GM12878 (cell line): ENCODE results near the gene SLC1A1. TPM values are rescaled to one million over a fixed set of nuclear protein-coding genes. Genes with fewer than 3 reads are reported as not detected.

Source experiments
- CEBPB ChIP-seq, 2 experiments: fragments of 150-350 bp in 1 of 2; IDR thresholded peaks; 2 replicates each; pipeline ENCODE4 v1.6.1; 2012 to 2014; ENCODE audit warnings: low read depth in 2 of 2, low read length in 2 of 2, borderline replicate concordance in 1 of 2, inconsistent platforms in 1 of 2
- ETV6 ChIP-seq, 2 experiments: fragments of 450-650 bp in 1 of 2; IDR thresholded peaks in 1 of 2; conservative IDR thresholded peaks in 1 of 2; 2 replicates each; pipeline ENCODE4 v1.6.1; 2014; ENCODE audit warnings: antibody characterized with exemption in 1 of 2, borderline replicate concordance in 1 of 2, low read depth in 1 of 2, mild to moderate bottlenecking in 1 of 2, moderate library complexity in 1 of 2
- HDAC2 ChIP-seq: fragments of 200-600 bp; sonication (generic); IDR thresholded peaks from 2 replicates; pipeline ENCODE4 v1.6.1; 2017
- IKZF2 ChIP-seq, 2 experiments: fragments of 450-650 bp; IDR thresholded peaks; 2 replicates each; pipeline ENCODE4 v1.6.1; 2017; ENCODE audit warnings: mild to moderate bottlenecking in 2 of 2, moderate library complexity in 2 of 2
- PAX5 ChIP-seq: IDR thresholded peaks from 2 replicates; pipeline ENCODE4 v1.6.1; 2011; ENCODE audit warnings: low read depth, low read length, borderline replicate concordance
- RAD21 ChIP-seq: IDR thresholded peaks from 2 replicates; pipeline ENCODE4 v1.6.1; 2011; ENCODE audit warnings: mild to moderate bottlenecking, low read depth, low read length, moderate library complexity; ENCODE audit not compliant: insufficient read depth
- TARDBP ChIP-seq: IDR thresholded peaks from 2 replicates; pipeline ENCODE4 v1.6.1; 2016; ENCODE audit warnings: borderline replicate concordance
- ZNF207 ChIP-seq: fragments of 450-650 bp; IDR thresholded peaks from 2 replicates; pipeline ENCODE4 v1.6.1; 2014; ENCODE audit warnings: antibody characterized with exemption, mild to moderate bottlenecking, borderline replicate concordance
- ZNF274 ChIP-seq: IDR thresholded peaks from one replicate; pipeline ENCODE4 v1.8.0; 2011; ENCODE audit not compliant: insufficient read length, insufficient read depth
- polyA plus RNA-seq, 11 experiments: library from polyadenylated mRNA; depleted of rRNA in 4 of 11; unstranded in 6 of 11; stranded (reverse) in 5 of 11; fragments of >200 nt; fragmentation: Nextera tagmentation in 4 of 11; fragmentation: Illumina TruSeq in 1 of 11; extraction: Ambion mirVana in 4 of 11; extraction: Trizol in 1 of 11; gene quantifications; 1 replicate in 1 of 11; 2 replicates in 10 of 11; pipeline versions ENCODE4 v1.2.1 to v1.2.3, GENCODE V29; 2011 to 2016; ENCODE audit warnings: inconsistent platforms in 2 of 11, missing spikeins in 2 of 11, low read depth in 1 of 11
- total RNA-seq, 4 experiments: library from RNA; depleted of rRNA in 3 of 4; stranded (reverse); fragments of >200 nt in 3 of 4; fragmentation: Illumina TruSeq in 1 of 4; extraction: Trizol in 1 of 4; gene quantifications; 2 replicates each; pipeline versions ENCODE4 v1.2.1 to v1.2.3, GENCODE V29; 2013 to 2021
- TF ChIP-seq, protein P1 (sequence below): fragments of 150-350 bp; IDR thresholded peaks from 2 replicates; pipeline ENCODE4 v1.6.1; 2016; ENCODE audit warnings: low read depth, low read length
- TF ChIP-seq, protein P2 (sequence below): IDR thresholded peaks from 2 replicates; pipeline ENCODE4 v1.6.1; 2011; ENCODE audit warnings: low read depth, low read length, improper control_type of control experiment, borderline replicate concordance
- TF ChIP-seq, protein P3 (sequence below): fragments of 450-650 bp; IDR thresholded peaks from 2 replicates; pipeline ENCODE4 v1.6.1; 2016; ENCODE audit warnings: mild to moderate bottlenecking, moderate library complexity, borderline replicate concordance
- TF ChIP-seq, protein P4 (sequence below): fragments of 450-650 bp; IDR thresholded peaks from 2 replicates; pipeline ENCODE4 v1.6.1; 2017; ENCODE audit warnings: mild to moderate bottlenecking, moderate library complexity
- TF ChIP-seq, protein P5 (sequence below): fragments of 450-650 bp; IDR thresholded peaks from 2 replicates; pipeline ENCODE4 v1.6.1; 2016; ENCODE audit warnings: mild to moderate bottlenecking

Gene SLC1A1
- total and polyA plus RNA-seq, 10 of the 15 experiments (the other 5 are each of a cell fraction or from before 2014, with no cell fraction given), result 4.2 to 24.9 (median 18.3) TPM

DNA sequence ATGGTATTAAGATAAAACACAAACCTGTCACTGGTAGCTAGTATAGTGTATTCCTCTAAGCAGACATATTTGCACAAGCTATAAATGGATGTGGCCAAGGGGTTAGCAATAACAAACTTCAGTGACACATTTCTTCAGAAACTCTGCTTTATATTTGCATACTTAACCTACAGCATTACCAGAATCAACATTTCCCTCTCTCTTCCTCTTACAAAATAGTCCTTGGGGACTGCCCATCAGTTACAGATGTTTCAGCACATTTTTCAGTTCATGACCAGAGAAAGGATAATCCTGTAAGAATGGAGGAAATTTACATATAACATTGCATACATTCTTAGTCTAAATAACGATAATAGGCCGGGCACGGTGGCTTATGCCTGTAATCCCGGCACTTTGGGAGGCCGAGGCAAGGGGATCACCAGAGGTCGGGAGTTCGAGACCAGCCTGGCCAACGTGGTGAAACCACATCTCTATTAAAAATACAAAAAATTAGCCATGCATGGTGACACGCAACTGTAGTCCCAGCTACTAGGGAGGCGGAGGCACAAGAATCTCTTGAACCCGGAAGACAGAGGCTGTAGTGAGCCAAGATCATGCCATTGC lies 25.3 kb upstream of the SLC1A1 start (continued):
- TF ChIP-seq CEBPB (IDR thresholded peaks at IDR 0.05; ENCODE audit: borderline replicate concordance in 1 of 2, low read depth in 2 of 2, low read length in 2 of 2), result peak in 1 of 2 experiments; percentile 82; a peak in 2 of 4 replicates
- TF ChIP-seq ZNF207, result no peak; the same call in 1 of the 2 replicates
- no peak for TF ChIP-seq RAD21
- TF ChIP-seq, protein P1, sequence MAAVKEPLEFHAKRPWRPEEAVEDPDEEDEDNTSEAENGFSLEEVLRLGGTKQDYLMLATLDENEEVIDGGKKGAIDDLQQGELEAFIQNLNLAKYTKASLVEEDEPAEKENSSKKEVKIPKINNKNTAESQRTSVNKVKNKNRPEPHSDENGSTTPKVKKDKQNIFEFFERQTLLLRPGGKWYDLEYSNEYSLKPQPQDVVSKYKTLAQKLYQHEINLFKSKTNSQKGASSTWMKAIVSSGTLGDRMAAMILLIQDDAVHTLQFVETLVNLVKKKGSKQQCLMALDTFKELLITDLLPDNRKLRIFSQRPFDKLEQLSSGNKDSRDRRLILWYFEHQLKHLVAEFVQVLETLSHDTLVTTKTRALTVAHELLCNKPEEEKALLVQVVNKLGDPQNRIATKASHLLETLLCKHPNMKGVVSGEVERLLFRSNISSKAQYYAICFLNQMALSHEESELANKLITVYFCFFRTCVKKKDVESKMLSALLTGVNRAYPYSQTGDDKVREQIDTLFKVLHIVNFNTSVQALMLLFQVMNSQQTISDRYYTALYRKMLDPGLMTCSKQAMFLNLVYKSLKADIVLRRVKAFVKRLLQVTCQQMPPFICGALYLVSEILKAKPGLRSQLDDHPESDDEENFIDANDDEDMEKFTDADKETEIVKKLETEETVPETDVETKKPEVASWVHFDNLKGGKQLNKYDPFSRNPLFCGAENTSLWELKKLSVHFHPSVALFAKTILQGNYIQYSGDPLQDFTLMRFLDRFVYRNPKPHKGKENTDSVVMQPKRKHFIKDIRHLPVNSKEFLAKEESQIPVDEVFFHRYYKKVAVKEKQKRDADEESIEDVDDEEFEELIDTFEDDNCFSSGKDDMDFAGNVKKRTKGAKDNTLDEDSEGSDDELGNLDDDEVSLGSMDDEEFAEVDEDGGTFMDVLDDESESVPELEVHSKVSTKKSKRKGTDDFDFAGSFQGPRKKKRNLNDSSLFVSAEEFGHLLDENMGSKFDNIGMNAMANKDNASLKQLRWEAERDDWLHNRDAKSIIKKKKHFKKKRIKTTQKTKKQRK, result no peak
- TF ChIP-seq HDAC2, result no peak
- TF ChIP-seq ZNF274, result no peak
- TF ChIP-seq ETV6 (conservative IDR thresholded peaks at IDR 0.05 in 1 of 2, IDR thresholded peaks at IDR 0.05 in 1 of 2; ENCODE audit: borderline replicate concordance in 1 of 2, low read depth in 1 of 2), result peak in 1 of 2 experiments; percentile 66; a peak in 1 of 4 replicates
- peak; percentile 92 to 94 for TF ChIP-seq IKZF2 (IDR thresholded peaks at IDR 0.05)
- TF ChIP-seq, protein P2, sequence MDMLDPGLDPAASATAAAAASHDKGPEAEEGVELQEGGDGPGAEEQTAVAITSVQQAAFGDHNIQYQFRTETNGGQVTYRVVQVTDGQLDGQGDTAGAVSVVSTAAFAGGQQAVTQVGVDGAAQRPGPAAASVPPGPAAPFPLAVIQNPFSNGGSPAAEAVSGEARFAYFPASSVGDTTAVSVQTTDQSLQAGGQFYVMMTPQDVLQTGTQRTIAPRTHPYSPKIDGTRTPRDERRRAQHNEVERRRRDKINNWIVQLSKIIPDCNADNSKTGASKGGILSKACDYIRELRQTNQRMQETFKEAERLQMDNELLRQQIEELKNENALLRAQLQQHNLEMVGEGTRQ, result no peak
- TF ChIP-seq, protein P3, sequence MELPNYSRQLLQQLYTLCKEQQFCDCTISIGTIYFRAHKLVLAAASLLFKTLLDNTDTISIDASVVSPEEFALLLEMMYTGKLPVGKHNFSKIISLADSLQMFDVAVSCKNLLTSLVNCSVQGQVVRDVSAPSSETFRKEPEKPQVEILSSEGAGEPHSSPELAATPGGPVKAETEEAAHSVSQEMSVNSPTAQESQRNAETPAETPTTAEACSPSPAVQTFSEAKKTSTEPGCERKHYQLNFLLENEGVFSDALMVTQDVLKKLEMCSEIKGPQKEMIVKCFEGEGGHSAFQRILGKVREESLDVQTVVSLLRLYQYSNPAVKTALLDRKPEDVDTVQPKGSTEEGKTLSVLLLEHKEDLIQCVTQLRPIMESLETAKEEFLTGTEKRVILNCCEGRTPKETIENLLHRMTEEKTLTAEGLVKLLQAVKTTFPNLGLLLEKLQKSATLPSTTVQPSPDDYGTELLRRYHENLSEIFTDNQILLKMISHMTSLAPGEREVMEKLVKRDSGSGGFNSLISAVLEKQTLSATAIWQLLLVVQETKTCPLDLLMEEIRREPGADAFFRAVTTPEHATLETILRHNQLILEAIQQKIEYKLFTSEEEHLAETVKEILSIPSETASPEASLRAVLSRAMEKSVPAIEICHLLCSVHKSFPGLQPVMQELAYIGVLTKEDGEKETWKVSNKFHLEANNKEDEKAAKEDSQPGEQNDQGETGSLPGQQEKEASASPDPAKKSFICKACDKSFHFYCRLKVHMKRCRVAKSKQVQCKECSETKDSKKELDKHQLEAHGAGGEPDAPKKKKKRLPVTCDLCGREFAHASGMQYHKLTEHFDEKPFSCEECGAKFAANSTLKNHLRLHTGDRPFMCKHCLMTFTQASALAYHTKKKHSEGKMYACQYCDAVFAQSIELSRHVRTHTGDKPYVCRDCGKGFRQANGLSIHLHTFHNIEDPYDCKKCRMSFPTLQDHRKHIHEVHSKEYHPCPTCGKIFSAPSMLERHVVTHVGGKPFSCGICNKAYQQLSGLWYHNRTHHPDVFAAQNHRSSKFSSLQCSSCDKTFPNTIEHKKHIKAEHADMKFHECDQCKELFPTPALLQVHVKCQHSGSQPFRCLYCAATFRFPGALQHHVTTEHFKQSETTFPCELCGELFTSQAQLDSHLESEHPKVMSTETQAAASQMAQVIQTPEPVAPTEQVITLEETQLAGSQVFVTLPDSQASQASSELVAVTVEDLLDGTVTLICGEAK, result no peak
- peak; percentile 88 for TF ChIP-seq PAX5
- TF ChIP-seq, protein P4, sequence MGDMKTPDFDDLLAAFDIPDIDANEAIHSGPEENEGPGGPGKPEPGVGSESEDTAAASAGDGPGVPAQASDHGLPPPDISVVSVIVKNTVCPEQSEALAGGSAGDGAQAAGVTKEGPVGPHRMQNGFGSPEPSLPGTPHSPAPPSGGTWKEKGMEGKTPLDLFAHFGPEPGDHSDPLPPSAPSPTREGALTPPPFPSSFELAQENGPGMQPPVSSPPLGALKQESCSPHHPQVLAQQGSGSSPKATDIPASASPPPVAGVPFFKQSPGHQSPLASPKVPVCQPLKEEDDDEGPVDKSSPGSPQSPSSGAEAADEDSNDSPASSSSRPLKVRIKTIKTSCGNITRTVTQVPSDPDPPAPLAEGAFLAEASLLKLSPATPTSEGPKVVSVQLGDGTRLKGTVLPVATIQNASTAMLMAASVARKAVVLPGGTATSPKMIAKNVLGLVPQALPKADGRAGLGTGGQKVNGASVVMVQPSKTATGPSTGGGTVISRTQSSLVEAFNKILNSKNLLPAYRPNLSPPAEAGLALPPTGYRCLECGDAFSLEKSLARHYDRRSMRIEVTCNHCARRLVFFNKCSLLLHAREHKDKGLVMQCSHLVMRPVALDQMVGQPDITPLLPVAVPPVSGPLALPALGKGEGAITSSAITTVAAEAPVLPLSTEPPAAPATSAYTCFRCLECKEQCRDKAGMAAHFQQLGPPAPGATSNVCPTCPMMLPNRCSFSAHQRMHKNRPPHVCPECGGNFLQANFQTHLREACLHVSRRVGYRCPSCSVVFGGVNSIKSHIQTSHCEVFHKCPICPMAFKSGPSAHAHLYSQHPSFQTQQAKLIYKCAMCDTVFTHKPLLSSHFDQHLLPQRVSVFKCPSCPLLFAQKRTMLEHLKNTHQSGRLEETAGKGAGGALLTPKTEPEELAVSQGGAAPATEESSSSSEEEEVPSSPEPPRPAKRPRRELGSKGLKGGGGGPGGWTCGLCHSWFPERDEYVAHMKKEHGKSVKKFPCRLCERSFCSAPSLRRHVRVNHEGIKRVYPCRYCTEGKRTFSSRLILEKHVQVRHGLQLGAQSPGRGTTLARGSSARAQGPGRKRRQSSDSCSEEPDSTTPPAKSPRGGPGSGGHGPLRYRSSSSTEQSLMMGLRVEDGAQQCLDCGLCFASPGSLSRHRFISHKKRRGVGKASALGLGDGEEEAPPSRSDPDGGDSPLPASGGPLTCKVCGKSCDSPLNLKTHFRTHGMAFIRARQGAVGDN, result no peak
- TF ChIP-seq TARDBP, result no peak; the same call in 1 of the 2 replicates
- TF ChIP-seq, protein P5, sequence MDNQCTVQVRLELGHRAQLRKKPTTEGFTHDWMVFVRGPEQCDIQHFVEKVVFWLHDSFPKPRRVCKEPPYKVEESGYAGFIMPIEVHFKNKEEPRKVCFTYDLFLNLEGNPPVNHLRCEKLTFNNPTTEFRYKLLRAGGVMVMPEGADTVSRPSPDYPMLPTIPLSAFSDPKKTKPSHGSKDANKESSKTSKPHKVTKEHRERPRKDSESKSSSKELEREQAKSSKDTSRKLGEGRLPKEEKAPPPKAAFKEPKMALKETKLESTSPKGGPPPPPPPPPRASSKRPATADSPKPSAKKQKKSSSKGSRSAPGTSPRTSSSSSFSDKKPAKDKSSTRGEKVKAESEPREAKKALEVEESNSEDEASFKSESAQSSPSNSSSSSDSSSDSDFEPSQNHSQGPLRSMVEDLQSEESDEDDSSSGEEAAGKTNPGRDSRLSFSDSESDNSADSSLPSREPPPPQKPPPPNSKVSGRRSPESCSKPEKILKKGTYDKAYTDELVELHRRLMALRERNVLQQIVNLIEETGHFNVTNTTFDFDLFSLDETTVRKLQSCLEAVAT, result peak; percentile 67
